Naive thymus-derived CD4-positive, alpha-beta T cell (primary cell): ENCODE results near the gene ACER2. TPM values are rescaled to one million over a fixed set of nuclear protein-coding genes. Genes with fewer than 3 reads are reported as not detected.

ENCODE experiments used
- ATAC-seq: fragments of 150-1000 bp; cut with Tn5 transposase; 2 replicates; pipeline ENCODE4 v1.10.0; 2021; ENCODE audit warnings: mild to moderate bottlenecking, moderate library complexity
- CTCF ChIA-PET: fragments of 350-600 bp; sonication (Branson Sonifier 250); formaldehyde crosslinking; loops from one replicate; lab custom pipeline; 2021; ENCODE audit warnings: antibody characterized with exemption; lab: Charles Lee
- POLR2A ChIA-PET: fragments of 350-600 bp; sonication (Branson Sonifier 250); formaldehyde crosslinking; loops from one replicate; lab custom pipeline; 2021; ENCODE audit warnings: antibody characterized with exemption, inconsistent platforms; lab: Charles Lee
- DNase-seq, 9 donors: peaks; one replicate each; pipeline versions ENCODE4 v3.0.0 to v3.0.0-alpha.2; 2020 to 2022; ENCODE audit warnings: mixed read lengths in 1 of 9
- H3K27ac ChIP-seq: one replicate; pipeline ENCODE4 v1.7.0; 2013; ENCODE audit warnings: mild to moderate bottlenecking, low read depth, low read length, moderate library complexity
- H3K27me3 ChIP-seq, 2 donors: one replicate each; pipeline ENCODE4 v1.7.0; 2013; ENCODE audit warnings: low read length in 2 of 2, mild to moderate bottlenecking in 2 of 2, moderate library complexity in 2 of 2; ENCODE audit not compliant: control insufficient read depth in 2 of 2, insufficient read depth in 2 of 2
- H3K36me3 ChIP-seq, 3 experiments: 1 replicate in 2 of 3; 2 replicates in 1 of 3; pipeline ENCODE4 v1.7.0; 2013; ENCODE audit warnings: low read length in 3 of 3, mild to moderate bottlenecking in 3 of 3, moderate library complexity in 1 of 3; ENCODE audit not compliant: insufficient read depth in 3 of 3, control insufficient read depth in 2 of 3
- H3K4me1 ChIP-seq, 2 donors: one replicate each; pipeline ENCODE4 v1.7.0; 2013; ENCODE audit warnings: low read length in 2 of 2, mild to moderate bottlenecking in 2 of 2, moderate library complexity in 1 of 2; ENCODE audit not compliant: control insufficient read depth in 2 of 2, insufficient read depth in 2 of 2
- H3K4me3 ChIP-seq: 2 replicates; pipeline ENCODE4 v1.7.0; 2013; ENCODE audit warnings: mild to moderate bottlenecking, low read length
- H3K9me3 ChIP-seq, 3 experiments: 1 replicate in 2 of 3; 2 replicates in 1 of 3; pipeline ENCODE4 v1.7.0; 2013; ENCODE audit warnings: low read length in 3 of 3; ENCODE audit not compliant: control insufficient read depth in 2 of 3
- H3K27ac Mint-ChIP-seq, 9 donors: one replicate each; pipeline ENCODE4 v1.8.0; 2020 to 2022; ENCODE audit warnings: mixed read lengths in 9 of 9, mild to moderate bottlenecking in 8 of 9, moderate library complexity in 5 of 9, inconsistent platforms in 2 of 9
- H3K27me3 Mint-ChIP-seq, 5 donors: one replicate each; pipeline ENCODE4 v1.8.0; 2021 to 2022; ENCODE audit warnings: mixed read lengths in 5 of 5, mild to moderate bottlenecking in 1 of 5
- H3K36me3 Mint-ChIP-seq, 5 donors: one replicate each; pipeline ENCODE4 v1.8.0; 2020 to 2022; ENCODE audit warnings: mixed read lengths in 5 of 5, mild to moderate bottlenecking in 3 of 5, inconsistent platforms in 1 of 5
- H3K4me1 Mint-ChIP-seq, 7 donors: one replicate each; pipeline ENCODE4 v1.8.0; 2020 to 2022; ENCODE audit warnings: mixed read lengths in 7 of 7, mild to moderate bottlenecking in 3 of 7, inconsistent platforms in 1 of 7
- H3K4me3 Mint-ChIP-seq, 10 donors: one replicate each; pipeline ENCODE4 v1.8.0; 2020 to 2022; ENCODE audit warnings: mild to moderate bottlenecking in 10 of 10, mixed read lengths in 10 of 10, moderate library complexity in 6 of 10, inconsistent platforms in 2 of 10
- H3K9me3 Mint-ChIP-seq, 11 donors: one replicate each; pipeline ENCODE4 v1.8.0; 2020 to 2022; ENCODE audit warnings: mixed read lengths in 11 of 11, mild to moderate bottlenecking in 4 of 11, inconsistent platforms in 1 of 11, moderate library complexity in 1 of 11
- intact Hi-C, 2 donors: fragments of 100-400 bp; cut with micrococcal nuclease; formaldehyde crosslinking; loops; one replicate each; pipeline ENCODE4 v1.15.1; 2023
- polyA plus RNA-seq, 2 donors: library from polyadenylated mRNA; unstranded; fragments of 300-500 nt; fragmentation: Illumina TruSeq; gene quantifications; one replicate each; pipeline ENCODE4 v1.2.3, GENCODE V29; 2021
- total RNA-seq, 6 experiments: library from RNA in 5 of 6; stranded (reverse) in 5 of 6; gene quantifications; 1 replicate in 5 of 6; 2 replicates in 1 of 6; pipeline ENCODE4 v1.2.3 and lab custom pipeline; 2021 to 2026

ACER2 gene
- total and polyA plus RNA-seq, 7 experiments from 2014 or later, result 0.31 to 5.7 (median 2.5) TPM

DNA sequence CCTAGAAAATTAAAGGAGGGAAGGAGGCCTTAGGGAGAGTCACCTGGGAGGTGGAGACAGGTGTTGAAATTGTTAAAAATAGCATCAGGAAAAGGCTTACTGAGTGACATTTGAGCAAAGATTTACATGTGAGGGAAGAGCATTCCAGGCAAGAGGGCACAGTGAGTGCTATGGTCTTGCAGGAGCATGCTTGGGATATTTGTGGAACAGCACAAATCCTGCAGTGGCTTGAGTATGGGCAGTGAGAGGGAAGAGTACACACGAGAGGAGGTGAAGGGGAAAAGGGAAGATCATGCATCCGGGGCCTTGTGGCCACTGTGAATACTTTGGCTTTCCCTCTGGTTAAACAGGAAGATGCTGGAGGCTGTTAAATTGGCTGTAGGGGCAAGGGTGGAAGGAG is 36.6 kb downstream of the ACER2 start:
- POLR2A ChIA-PET, result no interaction called here
- Histone ChIP-seq H3K4me1 (peaks cover 0 to 9% of the 10 kb centered on the region in 2 donors), H3K36me3 (peaks cover 0 to 5% (median 0%) of the 10 kb centered on the region in 3 experiments), H3K9me3 (no peaks in the 10 kb centered on the region), H3K4me3 (no peak overlapping the region), H3K27ac (no peak overlapping the region), H3K27me3 (no peaks in the 10 kb centered on the region)
- peaks cover 9 to 20% (median 13%) of the 10 kb centered on the region in 7 donors for H3K4me1 Mint-ChIP-seq
- ATAC-seq (no peak), DNase-seq (no peak)
- H3K9me3 Mint-ChIP-seq, result no peaks in the 10 kb centered on the region
- H3K27ac Mint-ChIP-seq, result peak overlapping the region in 2 of 9 donors; percentile 8 to 32
- no peaks in the 10 kb centered on the region for H3K27me3 Mint-ChIP-seq
- no peak overlapping the region for H3K4me3 Mint-ChIP-seq
- H3K36me3 Mint-ChIP-seq, result peaks cover 0 to 28% (median 18%) of the 10 kb centered on the region in 5 donors
- intact Hi-C loops, result no loop called here
- CTCF ChIA-PET, result no interaction called here

DNA sequence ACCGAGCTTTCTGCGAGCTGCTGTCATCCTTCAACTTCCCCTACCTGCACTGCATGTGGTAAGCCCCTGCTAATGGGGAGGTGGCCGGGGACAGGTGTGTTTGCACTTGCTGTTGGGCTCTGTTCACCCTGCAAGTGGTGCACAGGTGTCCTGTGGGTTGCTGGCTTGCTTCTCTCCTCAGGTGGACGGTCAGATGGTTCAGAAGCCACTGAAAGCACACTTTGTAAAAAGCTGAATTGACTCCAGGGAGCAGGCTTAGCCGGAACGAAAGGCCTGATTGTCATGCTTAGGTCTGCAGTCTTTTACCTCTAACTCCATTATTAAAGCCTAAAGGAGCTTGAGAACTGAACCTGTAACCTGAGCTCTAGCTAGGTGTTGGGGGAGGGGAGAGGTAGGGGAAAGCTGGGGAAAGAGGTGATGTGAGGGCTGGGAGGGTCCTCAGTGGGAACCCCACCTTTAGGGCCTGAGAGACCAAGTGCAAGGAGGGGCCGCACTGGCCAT is 37.6 kb downstream of the ACER2 start:
- ATAC-seq (no peak), DNase-seq (no peak)
- Mint-ChIP-seq H3K36me3 (peaks cover 0 to 34% (median 15%) of the 10 kb centered on the region in 5 donors), H3K27ac (no peak overlapping the region), H3K4me1 (peaks cover 6 to 13% (median 6%) of the 10 kb centered on the region in 7 donors), H3K9me3 (no peaks in the 10 kb centered on the region), H3K4me3 (no peak overlapping the region), H3K27me3 (no peaks in the 10 kb centered on the region)
- H3K4me3 ChIP-seq, result no peak overlapping the region
- H3K27me3 ChIP-seq, result no peaks in the 10 kb centered on the region
- no peaks in the 10 kb centered on the region for H3K9me3 ChIP-seq
- no peak overlapping the region for H3K27ac ChIP-seq
- peaks cover 0 to 10% (median 0%) of the 10 kb centered on the region in 3 experiments for H3K36me3 ChIP-seq
- POLR2A ChIA-PET, result no interaction called here
- CTCF ChIA-PET, result no interaction called here
- intact Hi-C loops, result no loop called here
- H3K4me1 ChIP-seq, result peaks cover 0 to under 1% of the 10 kb centered on the region in 2 donors

DNA sequence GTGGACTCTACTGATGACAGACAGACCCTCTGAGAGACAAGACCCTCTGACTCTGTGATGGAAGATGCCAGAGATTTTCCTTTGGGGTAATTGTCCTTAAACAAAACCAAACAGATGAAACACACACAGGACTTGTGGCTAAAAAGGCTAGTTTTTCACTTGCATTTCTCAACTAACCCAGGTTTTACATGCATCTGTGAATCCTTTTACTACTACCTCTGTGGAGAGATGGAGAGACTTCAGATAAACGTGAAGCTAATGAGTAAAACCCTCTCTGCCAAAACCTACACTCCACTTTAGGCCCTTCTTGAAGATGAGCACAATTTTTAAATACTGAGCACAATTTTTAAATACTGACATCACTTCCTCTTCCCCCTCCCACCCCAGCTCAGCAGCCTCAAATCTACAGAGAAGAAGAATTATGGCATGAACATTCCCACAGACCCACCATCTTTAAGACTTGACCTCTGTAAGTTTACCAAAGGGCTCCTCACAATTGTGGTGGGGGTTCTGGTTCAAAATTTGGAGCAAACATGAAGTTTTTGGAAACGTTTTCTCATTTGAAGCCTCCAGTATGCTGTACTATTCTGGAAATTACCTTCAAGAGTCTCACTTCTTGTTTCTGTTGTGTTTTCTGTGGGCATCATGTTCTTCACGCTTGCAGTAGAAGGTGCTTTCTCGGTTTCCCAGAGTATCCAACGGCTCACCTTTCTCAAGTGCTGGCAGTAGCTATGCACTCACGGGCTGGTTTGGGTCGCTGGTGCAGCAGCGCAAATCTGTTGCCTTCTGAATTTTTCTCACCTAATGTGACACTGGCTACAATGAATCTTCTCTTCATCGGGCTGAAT is 42.7 kb downstream of the ACER2 start:
- Mint-ChIP-seq H3K4me1 (peaks cover 0 to under 1% (median 0%) of the 10 kb centered on the region in 7 donors), H3K27me3 (no peaks in the 10 kb centered on the region), H3K4me3 (no peak overlapping the region), H3K27ac (no peak overlapping the region), H3K9me3 (no peaks in the 10 kb centered on the region), H3K36me3 (peaks cover 0 to 20% (median 0%) of the 10 kb centered on the region in 5 donors)
- H3K27ac ChIP-seq, result no peak overlapping the region
- DNase-seq, result no peak
- peaks cover 0 to 6% (median 0%) of the 10 kb centered on the region in 3 experiments for H3K36me3 ChIP-seq
- ChIA-PET POLR2A (no interaction called here), CTCF (no interaction called here)
- no peaks in the 10 kb centered on the region for H3K9me3 ChIP-seq
- no peak overlapping the region for H3K4me3 ChIP-seq
- no peaks in the 10 kb centered on the region for H3K27me3 ChIP-seq
- no peaks in the 10 kb centered on the region for H3K4me1 ChIP-seq
- no peak for ATAC-seq
- intact Hi-C loops, result loop anchor here in 1 of 2 donors (10.0 kb wide), 2 partner anchors 877 to 1927 kb away; no protein-coding TSS in a partner anchor

DNA sequence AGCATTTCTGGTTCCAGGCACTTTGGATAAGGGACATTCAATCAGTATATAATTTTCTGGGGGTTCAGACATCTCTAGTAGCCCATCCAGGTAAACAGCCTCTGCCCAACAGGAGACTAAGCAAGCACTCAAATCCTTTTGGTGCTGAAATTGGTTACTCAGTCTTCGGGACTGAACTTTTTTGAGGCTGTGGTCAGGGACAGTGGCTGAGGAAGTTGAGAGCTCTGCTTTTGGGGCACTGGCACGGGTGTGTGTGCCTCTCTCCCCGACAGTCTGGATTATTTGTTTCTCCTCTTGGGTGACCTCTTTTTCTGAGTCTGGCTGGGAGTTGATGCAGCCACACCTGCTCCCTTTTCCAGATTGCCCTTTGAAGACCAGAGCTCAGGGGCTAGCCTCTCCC is 47.6 kb downstream of the ACER2 start:
- H3K4me1 ChIP-seq, result peaks cover 0 to 9% of the 10 kb centered on the region in 2 donors
- CTCF ChIA-PET, result interaction anchor here (0.6 to 5.8 kb wide), 6 partner anchors 8 to 1202 kb away, joined by 3 to 30 read pairs (median 6); no protein-coding TSS in a partner anchor
- Mint-ChIP-seq H3K27me3 (peaks cover 0 to 8% (median 0%) of the 10 kb centered on the region in 5 donors), H3K4me3 (no peak overlapping the region), H3K9me3 (no peaks in the 10 kb centered on the region), H3K27ac (no peak overlapping the region), H3K36me3 (peaks cover 0 to 6% (median 0%) of the 10 kb centered on the region in 5 donors), H3K4me1 (peaks cover 7 to 12% (median 8%) of the 10 kb centered on the region in 7 donors)
- intact Hi-C loops, result loop anchor here (2.0 to 10.0 kb wide), 10 partner anchors 48 to 1932 kb away; partner anchors contain the start of genes DENND4C (in 2 of the 2), ACER2 (in 1 of the 2) and RRAGA (in 1 of the 2)
- peaks cover 0 to under 1% (median 0%) of the 10 kb centered on the region in 3 experiments for H3K36me3 ChIP-seq
- H3K27me3 ChIP-seq, result no peaks in the 10 kb centered on the region
- no peaks in the 10 kb centered on the region for H3K9me3 ChIP-seq
- ATAC-seq (no peak), DNase-seq (no peak)
- POLR2A ChIA-PET, result no interaction called here
- no peak overlapping the region for H3K27ac ChIP-seq
- H3K4me3 ChIP-seq, result no peak overlapping the region

DNA sequence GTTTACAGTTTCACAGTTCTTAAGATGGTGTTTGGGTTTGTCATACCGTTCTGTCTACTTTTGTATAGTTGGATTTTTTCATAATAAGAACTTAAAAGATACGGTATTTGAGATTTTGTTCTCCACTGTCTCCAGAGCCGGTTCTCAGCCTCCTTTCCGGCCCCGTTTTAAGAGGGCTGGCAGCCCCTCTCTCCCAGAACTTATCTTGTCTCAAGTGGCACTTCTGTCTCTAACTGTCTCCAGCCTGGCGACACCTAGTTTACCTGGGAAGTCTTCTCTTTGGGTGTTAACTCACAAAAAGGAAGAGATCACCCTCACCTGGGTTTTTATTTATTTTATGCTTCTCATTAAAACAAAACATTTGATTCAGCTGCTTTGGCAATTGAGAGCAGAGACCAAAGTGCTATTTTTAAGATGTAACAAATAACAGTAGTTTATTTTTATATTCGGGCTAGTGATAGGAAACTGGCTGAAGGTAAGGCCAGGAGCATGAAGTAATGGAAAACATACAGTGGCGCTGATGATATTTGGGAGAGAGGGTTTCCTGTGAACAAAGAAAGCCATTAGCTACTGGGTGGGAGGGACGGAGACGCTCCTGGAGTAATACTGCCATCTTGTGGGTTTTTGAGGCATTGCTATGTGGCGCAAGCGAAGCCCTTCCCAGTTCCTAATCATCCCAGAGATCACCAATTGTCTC is 48.3 kb downstream of the ACER2 start:
- H3K9me3 ChIP-seq, result no peaks in the 10 kb centered on the region
- Mint-ChIP-seq H3K9me3 (no peaks in the 10 kb centered on the region), H3K4me1 (peaks cover 7 to 12% (median 8%) of the 10 kb centered on the region in 7 donors), H3K36me3 (no peaks in the 10 kb centered on the region), H3K27ac (peak overlapping the region in 1 of 9 donors; percentile 22), H3K4me3 (peak overlapping the region in 7 of 10 donors; percentile 9 to 68 (median 48)), H3K27me3 (peaks cover 0 to 8% (median 0%) of the 10 kb centered on the region in 5 donors)
- H3K27ac ChIP-seq, result no peak overlapping the region
- H3K4me3 ChIP-seq, result no peak overlapping the region
- H3K4me1 ChIP-seq, result peaks cover 0 to 9% of the 10 kb centered on the region in 2 donors
- H3K36me3 ChIP-seq, result no peaks in the 10 kb centered on the region
- DNase-seq (peak; percentile 18 to 70 (median 57)), ATAC-seq (peak; percentile 92)
- ChIA-PET CTCF (interaction anchor here (0.6 to 5.8 kb wide), 19 partner anchors 7 to 1202 kb away, joined by 3 to 30 read pairs (median 3); no protein-coding TSS in a partner anchor), POLR2A (interaction anchor here (1.7 kb wide), 1 partner anchor 77 kb away, joined by 7 read pairs; the partner anchor contains the start of gene RPS6)
- no peaks in the 10 kb centered on the region for H3K27me3 ChIP-seq
- intact Hi-C loops, result loop anchor here (1.0 to 10.0 kb wide), 19 partner anchors 48 to 1932 kb away; partner anchors contain the start of genes DENND4C (in 2 of the 2), HAUS6 (in 2 of the 2), RPS6 (in 2 of the 2) and RRAGA (in 2 of the 2)

DNA sequence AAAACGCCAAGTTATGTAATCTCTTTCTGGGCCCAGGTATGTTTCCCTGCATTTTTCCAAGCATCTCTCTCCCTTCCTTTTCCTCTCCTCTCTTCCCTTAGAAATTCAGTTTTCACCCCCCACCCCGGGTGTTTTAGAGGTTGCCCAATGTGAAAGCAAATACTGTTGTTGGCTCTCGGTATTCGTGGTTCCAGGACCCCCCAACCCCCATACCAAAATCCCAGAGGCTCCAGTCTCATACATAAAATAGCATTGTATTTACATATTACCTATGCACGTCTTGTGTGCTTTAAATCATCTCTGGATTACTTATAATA is 48.8 kb downstream of the ACER2 start:
- no peaks in the 10 kb centered on the region for H3K36me3 ChIP-seq
- Mint-ChIP-seq H3K4me1 (peaks cover 7 to 12% (median 8%) of the 10 kb centered on the region in 7 donors), H3K4me3 (peak overlapping the region in 8 of 10 donors; percentile 9 to 68 (median 50)), H3K27ac (peak overlapping the region in 1 of 9 donors; percentile 22), H3K36me3 (no peaks in the 10 kb centered on the region), H3K27me3 (peaks cover 0 to 8% (median 0%) of the 10 kb centered on the region in 5 donors), H3K9me3 (no peaks in the 10 kb centered on the region)
- H3K27ac ChIP-seq, result no peak overlapping the region
- no peaks in the 10 kb centered on the region for H3K9me3 ChIP-seq
- H3K4me1 ChIP-seq, result peaks cover 0 to 9% of the 10 kb centered on the region in 2 donors
- intact Hi-C loops, result loop anchor here (1.0 to 10.0 kb wide), 19 partner anchors 49 to 1933 kb away; partner anchors contain the start of genes DENND4C (in 2 of the 2), HAUS6 (in 2 of the 2), RPS6 (in 2 of the 2) and RRAGA (in 2 of the 2)
- CTCF ChIA-PET, result interaction anchor here (0.7 to 5.8 kb wide), 14 partner anchors 7 to 1203 kb away, joined by 3 to 30 read pairs (median 4); no protein-coding TSS in a partner anchor
- POLR2A ChIA-PET, result interaction anchor here (1.7 kb wide), 1 partner anchor 78 kb away, joined by 7 read pairs; the partner anchor contains the start of gene RPS6
- no peak overlapping the region for H3K4me3 ChIP-seq
- DNase-seq (no peak), ATAC-seq (peak; percentile 5)
- no peaks in the 10 kb centered on the region for H3K27me3 ChIP-seq
